OCI-LY3 (cell line): Measurements from ENCODE around the gene CDKN3.
"Not testable (repeated sequence)": the region's sequence is repeated elsewhere in the genome, so short reads cannot be mapped to it uniquely, and the experiment has no call there.

Experiments used
- H2AFZ ChIP-seq: fragments of 200-600, 300-600 bp; shearing (Covaris generic); 2 replicates; pipeline ENCODE4 v1.6.0; 2014; ENCODE audit warnings: antibody characterized with exemption, low read depth, low read length
- H3K27ac ChIP-seq: fragments of 200-600, 300-600 bp; sonication (generic); 2 replicates; pipeline ENCODE4 v1.5.1; 2014; ENCODE audit warnings: mild to moderate bottlenecking, low read length, moderate library complexity, mixed read lengths
- H3K27me3 ChIP-seq: fragments of 200-600, 300-600 bp; sonication (generic); 2 replicates; pipeline ENCODE4 v1.6.1; 2014; ENCODE audit warnings: low read depth, low read length, mixed read lengths
- H3K36me3 ChIP-seq: fragments of 200-600, 300-600 bp; sonication (generic); replicated peaks from 2 replicates; pipeline ENCODE3; 2014; ENCODE audit warnings: low read depth, low read length, mixed read lengths
- H3K4me1 ChIP-seq: fragments of 300-600, 200-600 bp; sonication (generic); 2 replicates; pipeline ENCODE4 v1.6.1; 2014; ENCODE audit warnings: low read length, mixed read lengths
- H3K4me2 ChIP-seq: fragments of 200-600, 300-600 bp; sonication (generic); 2 replicates; pipeline ENCODE4 v1.6.1; 2014; ENCODE audit warnings: low read length, mixed read lengths
- H3K4me3 ChIP-seq: fragments of 300-600, 200-600 bp; sonication (generic); 2 replicates; pipeline ENCODE4 v1.5.1; 2014; ENCODE audit warnings: antibody characterized with exemption, mild to moderate bottlenecking, low read length, moderate library complexity
- H3K79me2 ChIP-seq: fragments of 300-600, 200-600 bp; shearing (Covaris generic); 2 replicates; pipeline ENCODE4 v1.6.1; 2014; ENCODE audit warnings: mild to moderate bottlenecking, low read length, mixed read lengths
- H3K9ac ChIP-seq: fragments of 300-600, 200-600 bp; shearing (Covaris generic); 2 replicates; pipeline ENCODE4 v1.6.0; 2014; ENCODE audit warnings: mild to moderate bottlenecking, low read length, moderate library complexity
- H3K9me3 ChIP-seq: fragments of 200-600, 300-600 bp; shearing (Covaris generic); 2 replicates; pipeline ENCODE4 v1.6.1; 2014; ENCODE audit warnings: low read length, mixed read lengths; ENCODE audit not compliant: insufficient read depth
- H4K20me1 ChIP-seq: fragments of 200-600, 300-600 bp; sonication (generic); 2 replicates; pipeline ENCODE4 v1.6.1; 2016; ENCODE audit warnings: low read length, mixed read lengths; ENCODE audit not compliant: insufficient read depth
- CTCF ChIP-seq: fragments of 200-600, 300-600 bp; sonication (generic); IDR thresholded peaks from 2 replicates; pipeline ENCODE4 v1.5.1; 2014; ENCODE audit warnings: antibody characterized with exemption, low read length, low read depth
- EZH2phosphoT487 ChIP-seq: fragments of 200-600 bp; shearing (Covaris generic); IDR thresholded peaks from 2 replicates; pipeline ENCODE4 v1.6.1; 2018; ENCODE audit warnings: antibody characterized with exemption, mixed run types, low read depth

The CDKN3 gene

DNA sequence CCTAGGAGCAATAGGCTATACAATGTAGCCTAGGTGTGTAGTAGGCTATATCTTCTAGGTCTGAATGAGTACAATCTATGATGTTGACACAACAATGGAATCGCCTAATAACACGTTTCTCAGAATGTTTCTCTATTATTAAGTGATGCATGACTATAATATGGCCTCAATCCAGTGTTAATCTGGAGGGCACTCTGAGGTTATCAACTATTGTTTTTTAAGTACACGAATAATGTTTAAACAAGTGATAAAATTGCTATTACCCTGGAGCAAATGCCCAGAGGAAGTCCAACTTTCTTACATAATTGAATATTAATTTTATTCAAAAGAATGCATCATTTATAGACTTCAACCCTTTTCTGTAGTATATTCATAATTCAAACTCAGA lies 60.8 kb downstream of the CDKN3 start:
- Histone ChIP-seq H3K27ac (no peak overlapping the region), H2AFZ (no peak overlapping the region), H3K4me1 (no peaks in the 10 kb centered on the region), H3K79me2 (no peaks in the 10 kb centered on the region), H3K27me3 (no peaks in the 10 kb centered on the region), H4K20me1 (no peaks in the 10 kb centered on the region), H3K4me2 (no peak overlapping the region), H3K4me3 (no peak overlapping the region), H3K36me3 (no peaks in the 10 kb centered on the region), H3K9me3 (no peaks in the 10 kb centered on the region), H3K9ac (no peak overlapping the region)
- TF ChIP-seq CTCF: no peak
- TF ChIP-seq EZH2phosphoT487: no peak

- not testable (repeated sequence) for H3K4me3 ChIP-seq, H3K4me2 ChIP-seq, H4K20me1 ChIP-seq, H3K27me3 ChIP-seq, H3K27ac ChIP-seq, H2AFZ ChIP-seq, H3K79me2 ChIP-seq, H3K36me3 ChIP-seq, H3K4me1 ChIP-seq, H3K9me3 ChIP-seq, H3K9ac ChIP-seq
These were observed 61.7 kb downstream of the CDKN3 start for GRCh38 chr14:54458536-54458935.

DNA sequence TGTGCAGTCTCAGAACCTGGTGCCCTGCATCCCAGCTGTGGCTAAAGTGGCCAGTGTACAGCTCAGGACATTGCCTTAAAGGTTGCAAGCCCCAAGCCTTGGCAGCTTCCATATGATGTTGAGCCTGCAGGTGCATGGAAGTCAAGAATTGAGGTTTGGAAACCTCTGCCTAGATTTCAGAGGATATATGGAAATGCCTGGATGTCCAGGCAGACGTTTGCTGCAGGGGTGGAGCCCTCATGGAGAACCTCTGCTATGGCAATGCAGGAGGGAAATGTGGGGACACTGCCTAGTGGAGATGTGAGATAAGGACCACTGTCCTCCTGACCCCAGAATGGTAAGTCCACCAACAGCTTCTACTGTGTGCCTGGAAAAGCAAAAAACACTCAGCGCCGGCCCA lies 62.3 kb downstream of the CDKN3 start:
- H3K27me3 ChIP-seq: no peaks in the 10 kb centered on the region
- no peaks in the 10 kb centered on the region for H3K79me2 ChIP-seq
- H4K20me1 ChIP-seq: no peaks in the 10 kb centered on the region
- H3K9me3 ChIP-seq: no peaks in the 10 kb centered on the region
- no peak overlapping the region for H3K27ac ChIP-seq
- no peak overlapping the region for H3K4me3 ChIP-seq
- H3K9ac ChIP-seq: no peak overlapping the region
- TF ChIP-seq CTCF: no peak
- no peak for TF ChIP-seq EZH2phosphoT487
- no peak overlapping the region for H3K4me2 ChIP-seq
- no peaks in the 10 kb centered on the region for H3K4me1 ChIP-seq
- H3K36me3 ChIP-seq: no peaks in the 10 kb centered on the region
- no peak overlapping the region for H2AFZ ChIP-seq

GRCh38 chr14:54462048-54462447 lies 65.2 kb downstream of the CDKN3 start:
- Histone ChIP-seq H3K36me3 (no peaks in the 10 kb centered on the region), H4K20me1 (no peaks in the 10 kb centered on the region), H3K4me2 (no peak overlapping the region), H3K4me1 (no peaks in the 10 kb centered on the region), H3K27ac (no peak overlapping the region), H2AFZ (no peak overlapping the region), H3K79me2 (no peaks in the 10 kb centered on the region), H3K9ac (no peak overlapping the region), H3K27me3 (no peaks in the 10 kb centered on the region), H3K9me3 (no peaks in the 10 kb centered on the region), H3K4me3 (no peak overlapping the region)
- TF ChIP-seq CTCF (no peak), EZH2phosphoT487 (no peak)

GRCh38 chr14:54465654-54466053 lies 68.8 kb downstream of the CDKN3 start:
- Histone ChIP-seq H3K9me3 (0 out of 2 replicates have a peak, but pooled peaks cover 4% of the 10 kb centered on the region), H3K4me3 (no peak overlapping the region), H3K27me3 (no peaks in the 10 kb centered on the region), H3K36me3 (no peaks in the 10 kb centered on the region), H2AFZ (no peak overlapping the region), H3K79me2 (no peaks in the 10 kb centered on the region), H3K9ac (no peak overlapping the region), H3K27ac (no peak overlapping the region), H3K4me2 (no peak overlapping the region), H3K4me1 (no peaks in the 10 kb centered on the region), H4K20me1 (no peaks in the 10 kb centered on the region)
- TF ChIP-seq CTCF: no peak
- no peak for TF ChIP-seq EZH2phosphoT487
